ENCODE data around the gene ZNF407.
A peak's percentile ranks its signal among the peaks of the same experiment; 100 is the strongest.

Gene ZNF407

DNA sequence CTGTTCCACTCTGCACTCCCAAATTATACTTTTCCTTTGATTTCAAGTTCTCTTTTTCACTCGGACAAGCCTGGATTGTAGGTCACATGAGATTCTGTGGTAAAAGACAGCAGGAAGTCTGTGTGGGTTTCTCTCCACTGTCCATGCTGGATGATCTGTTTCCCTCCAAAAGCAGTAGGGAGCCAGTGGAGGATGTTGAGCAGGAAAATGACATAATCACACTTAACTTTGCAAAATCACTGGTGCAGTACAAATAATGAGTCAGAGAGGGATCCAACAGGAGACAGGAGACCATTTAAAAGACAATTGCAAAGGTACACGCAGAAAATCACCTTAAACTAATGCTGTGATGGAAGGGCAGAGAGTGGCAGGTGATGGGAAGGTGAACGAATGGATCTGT lies 301.3 kb downstream of the ZNF407 start (continued):
- TF ChIP-seq, protein P1, sequence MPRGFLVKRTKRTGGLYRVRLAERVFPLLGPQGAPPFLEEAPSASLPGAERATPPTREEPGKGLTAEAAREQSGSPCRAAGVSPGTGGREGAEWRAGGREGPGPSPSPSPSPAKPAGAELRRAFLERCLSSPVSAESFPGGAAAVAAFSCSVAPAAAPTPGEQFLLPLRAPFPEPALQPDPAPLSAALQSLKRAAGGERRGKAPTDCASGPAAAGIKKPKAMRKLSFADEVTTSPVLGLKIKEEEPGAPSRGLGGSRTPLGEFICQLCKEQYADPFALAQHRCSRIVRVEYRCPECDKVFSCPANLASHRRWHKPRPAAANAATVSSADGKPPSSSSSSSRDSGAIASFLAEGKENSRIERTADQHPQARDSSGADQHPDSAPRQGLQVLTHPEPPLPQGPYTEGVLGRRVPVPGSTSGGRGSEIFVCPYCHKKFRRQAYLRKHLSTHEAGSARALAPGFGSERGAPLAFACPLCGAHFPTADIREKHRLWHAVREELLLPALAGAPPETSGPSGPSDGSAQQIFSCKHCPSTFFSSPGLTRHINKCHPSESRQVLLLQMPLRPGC (tag by site-specific recombination; IDR thresholded peaks at IDR 0.05), result no peak; the same call in 1 of the 2 replicates
- no peak for TF ChIP-seq OVOL3 (tag by site-specific recombination; IDR thresholded peaks at IDR 0.05)
- TF ChIP-seq ZNF521 (tag by site-specific recombination; IDR thresholded peaks at IDR 0.05), result no peak
- TF ChIP-seq ZFHX2 (tag by site-specific recombination; conservative IDR thresholded peaks at IDR 0.05), result 0 out of 2 replicates have a peak, but pooled peaks have one; percentile 20
- TF ChIP-seq ZNF311 (tag by site-specific recombination; IDR thresholded peaks at IDR 0.05; ENCODE audit: borderline replicate concordance), result no peak
- TF ChIP-seq, protein P2, sequence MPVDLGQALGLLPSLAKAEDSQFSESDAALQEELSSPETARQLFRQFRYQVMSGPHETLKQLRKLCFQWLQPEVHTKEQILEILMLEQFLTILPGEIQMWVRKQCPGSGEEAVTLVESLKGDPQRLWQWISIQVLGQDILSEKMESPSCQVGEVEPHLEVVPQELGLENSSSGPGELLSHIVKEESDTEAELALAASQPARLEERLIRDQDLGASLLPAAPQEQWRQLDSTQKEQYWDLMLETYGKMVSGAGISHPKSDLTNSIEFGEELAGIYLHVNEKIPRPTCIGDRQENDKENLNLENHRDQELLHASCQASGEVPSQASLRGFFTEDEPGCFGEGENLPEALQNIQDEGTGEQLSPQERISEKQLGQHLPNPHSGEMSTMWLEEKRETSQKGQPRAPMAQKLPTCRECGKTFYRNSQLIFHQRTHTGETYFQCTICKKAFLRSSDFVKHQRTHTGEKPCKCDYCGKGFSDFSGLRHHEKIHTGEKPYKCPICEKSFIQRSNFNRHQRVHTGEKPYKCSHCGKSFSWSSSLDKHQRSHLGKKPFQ (tag by site-specific recombination; IDR thresholded peaks at IDR 0.05), result no peak
- TF ChIP-seq GFI1B (tag by site-specific recombination; IDR thresholded peaks at IDR 0.05), result peak; percentile 86
- TF ChIP-seq ZNF701 (tag by site-specific recombination; IDR thresholded peaks at IDR 0.05), result no peak
- no peak for TF ChIP-seq ZNF292 (tag by site-specific recombination; IDR thresholded peaks at IDR 0.05; ENCODE audit: borderline replicate concordance, low read depth)
- TF ChIP-seq ZNF596 (tag by site-specific recombination; IDR thresholded peaks at IDR 0.05), result no peak
- TF ChIP-seq ZNF623 (tag by site-specific recombination; IDR thresholded peaks at IDR 0.05), result no peak
- TF ChIP-seq BCL11A (tag by site-specific recombination; IDR thresholded peaks at IDR 0.05; ENCODE audit: low read depth), result no peak
- 0 out of 2 replicates have a peak, but pooled peaks have one; percentile 33 for TF ChIP-seq ZBTB17 (tag by site-specific recombination; IDR thresholded peaks at IDR 0.05)
- TF ChIP-seq SCRT1 (tag by site-specific recombination; IDR thresholded peaks at IDR 0.05; ENCODE audit: borderline replicate concordance), result peak; percentile 30; the same call in 1 of the 2 replicates
- no peak for TF ChIP-seq ZNF341 (tag by site-specific recombination; IDR thresholded peaks at IDR 0.05; ENCODE audit: low read depth)
- peak; percentile 62 for TF ChIP-seq ZNF629 (tag by site-specific recombination; IDR thresholded peaks at IDR 0.05)
- TF ChIP-seq, protein P3, sequence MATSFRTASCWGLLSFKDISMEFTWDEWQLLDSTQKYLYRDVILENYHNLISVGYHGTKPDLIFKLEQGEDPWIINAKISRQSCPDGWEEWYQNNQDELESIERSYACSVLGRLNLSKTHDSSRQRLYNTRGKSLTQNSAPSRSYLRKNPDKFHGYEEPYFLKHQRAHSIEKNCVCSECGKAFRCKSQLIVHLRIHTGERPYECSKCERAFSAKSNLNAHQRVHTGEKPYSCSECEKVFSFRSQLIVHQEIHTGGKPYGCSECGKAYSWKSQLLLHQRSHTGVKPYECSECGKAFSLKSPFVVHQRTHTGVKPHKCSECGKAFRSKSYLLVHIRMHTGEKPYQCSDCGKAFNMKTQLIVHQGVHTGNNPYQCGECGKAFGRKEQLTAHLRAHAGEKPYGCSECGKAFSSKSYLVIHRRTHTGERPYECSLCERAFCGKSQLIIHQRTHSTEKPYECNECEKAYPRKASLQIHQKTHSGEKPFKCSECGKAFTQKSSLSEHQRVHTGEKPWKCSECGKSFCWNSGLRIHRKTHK (tag by site-specific recombination; IDR thresholded peaks at IDR 0.05), result no peak
- TF ChIP-seq SALL2 (tag by site-specific recombination; IDR thresholded peaks at IDR 0.05; ENCODE audit: borderline replicate concordance), result no peak
- peak; percentile 36; the same call in 1 of the 2 replicates for TF ChIP-seq SP7 (tag by site-specific recombination; IDR thresholded peaks at IDR 0.05)
- TF ChIP-seq GLIS1 (tag by site-specific recombination; IDR thresholded peaks at IDR 0.05), result 0 out of 2 replicates have a peak, but pooled peaks have one; percentile 4
- TF ChIP-seq ZNF600 (tag by site-specific recombination; IDR thresholded peaks at IDR 0.05), result peak; percentile 56; the same call in 1 of the 2 replicates
- TF ChIP-seq YY2 (tag by site-specific recombination; IDR thresholded peaks at IDR 0.05), result no peak
- TF ChIP-seq, protein P4, sequence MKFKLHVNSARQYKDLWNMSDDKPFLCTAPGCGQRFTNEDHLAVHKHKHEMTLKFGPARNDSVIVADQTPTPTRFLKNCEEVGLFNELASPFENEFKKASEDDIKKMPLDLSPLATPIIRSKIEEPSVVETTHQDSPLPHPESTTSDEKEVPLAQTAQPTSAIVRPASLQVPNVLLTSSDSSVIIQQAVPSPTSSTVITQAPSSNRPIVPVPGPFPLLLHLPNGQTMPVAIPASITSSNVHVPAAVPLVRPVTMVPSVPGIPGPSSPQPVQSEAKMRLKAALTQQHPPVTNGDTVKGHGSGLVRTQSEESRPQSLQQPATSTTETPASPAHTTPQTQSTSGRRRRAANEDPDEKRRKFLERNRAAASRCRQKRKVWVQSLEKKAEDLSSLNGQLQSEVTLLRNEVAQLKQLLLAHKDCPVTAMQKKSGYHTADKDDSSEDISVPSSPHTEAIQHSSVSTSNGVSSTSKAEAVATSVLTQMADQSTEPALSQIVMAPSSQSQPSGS (tag by site-specific recombination; IDR thresholded peaks at IDR 0.05; ENCODE audit: low read depth), result peak; percentile 52; the same call in 1 of the 2 replicates
- TF ChIP-seq, protein P5, sequence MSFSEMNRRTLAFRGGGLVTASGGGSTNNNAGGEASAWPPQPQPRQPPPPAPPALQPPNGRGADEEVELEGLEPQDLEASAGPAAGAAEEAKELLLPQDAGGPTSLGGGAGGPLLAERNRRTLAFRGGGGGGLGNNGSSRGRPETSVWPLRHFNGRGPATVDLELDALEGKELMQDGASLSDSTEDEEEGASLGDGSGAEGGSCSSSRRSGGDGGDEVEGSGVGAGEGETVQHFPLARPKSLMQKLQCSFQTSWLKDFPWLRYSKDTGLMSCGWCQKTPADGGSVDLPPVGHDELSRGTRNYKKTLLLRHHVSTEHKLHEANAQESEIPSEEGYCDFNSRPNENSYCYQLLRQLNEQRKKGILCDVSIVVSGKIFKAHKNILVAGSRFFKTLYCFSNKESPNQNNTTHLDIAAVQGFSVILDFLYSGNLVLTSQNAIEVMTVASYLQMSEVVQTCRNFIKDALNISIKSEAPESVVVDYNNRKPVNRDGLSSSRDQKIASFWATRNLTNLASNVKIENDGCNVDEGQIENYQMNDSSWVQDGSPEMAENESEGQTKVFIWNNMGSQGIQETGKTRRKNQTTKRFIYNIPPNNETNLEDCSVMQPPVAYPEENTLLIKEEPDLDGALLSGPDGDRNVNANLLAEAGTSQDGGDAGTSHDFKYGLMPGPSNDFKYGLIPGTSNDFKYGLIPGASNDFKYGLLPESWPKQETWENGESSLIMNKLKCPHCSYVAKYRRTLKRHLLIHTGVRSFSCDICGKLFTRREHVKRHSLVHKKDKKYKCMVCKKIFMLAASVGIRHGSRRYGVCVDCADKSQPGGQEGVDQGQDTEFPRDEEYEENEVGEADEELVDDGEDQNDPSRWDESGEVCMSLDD (tag by site-specific recombination; IDR thresholded peaks at IDR 0.05), result no peak
- TF ChIP-seq HOXD13 (CRISPR knock-in tag; IDR thresholded peaks at IDR 0.05; ENCODE audit: borderline replicate concordance), result no peak
- no peak for TF ChIP-seq ZNF555 (tag by site-specific recombination; conservative IDR thresholded peaks at IDR 0.05)
- TF ChIP-seq KLF16 (tag by site-specific recombination; IDR thresholded peaks at IDR 0.05), result no peak
- no peak for TF ChIP-seq TRIM28 (IDR thresholded peaks at IDR 0.05; ENCODE audit: borderline replicate concordance, low read length)
- TF ChIP-seq ZNF843 (tag by site-specific recombination; IDR thresholded peaks at IDR 0.05), result no peak
- no peak for TF ChIP-seq ZNF248 (tag by site-specific recombination; IDR thresholded peaks at IDR 0.05)
- no peak for TF ChIP-seq ZNF777 (tag by site-specific recombination; IDR thresholded peaks at IDR 0.05; ENCODE audit: borderline replicate concordance)
- TF ChIP-seq ZNF670 (tag by site-specific recombination; IDR thresholded peaks at IDR 0.05; ENCODE audit: low read depth), result no peak
- no peak for TF ChIP-seq ZNF707 (tag by site-specific recombination; IDR thresholded peaks at IDR 0.05)
- TF ChIP-seq ZNF169 (tag by site-specific recombination; IDR thresholded peaks at IDR 0.05), result no peak

Data from HEK293 (cell line).